Peyer's patch (tissue), 4 donors: ENCODE results near the gene TIAM1. TPM values are rescaled to one million over a fixed set of nuclear protein-coding genes. Genes with fewer than 3 reads are reported as not detected.

Experiments used
- DNase-seq, 3 donors: peaks; one replicate each; pipeline ENCODE4 v3.0.0-alpha.2; 2017 to 2019
- H3K27ac ChIP-seq, 4 donors: fragments of 200-600 bp; sonication (generic); one replicate each; pipeline ENCODE4 v1.5.1; 2016 to 2019
- H3K27me3 ChIP-seq, 2 donors: fragments of 200-600 bp; sonication (generic); one replicate each; pipeline ENCODE4 v1.5.1; 2019
- H3K36me3 ChIP-seq, 3 donors: fragments of 200-600 bp; sonication (generic); one replicate each; pipeline ENCODE4 v1.5.1; 2016 to 2019
- H3K4me1 ChIP-seq, 4 donors: fragments of 200-600 bp; sonication (generic); one replicate each; pipeline ENCODE4 v1.5.1; 2016 to 2019
- H3K4me3 ChIP-seq, 4 donors: fragments of 200-600 bp; sonication (generic); 1 replicate in 3 of 4; 2 replicates in 1 of 4; pipeline ENCODE4 v1.5.1; 2016 to 2019; ENCODE audit warnings: mild to moderate bottlenecking in 1 of 4
- H3K9me3 ChIP-seq, 4 donors: fragments of 200-600 bp; sonication (generic); one replicate each; pipeline ENCODE4 v1.5.1; 2016 to 2019; ENCODE audit warnings: mild to moderate bottlenecking in 1 of 4
- CTCF ChIP-seq, 6 experiments: fragments of 450-650 bp in 4 of 6; fragments of 200-600 bp in 2 of 6; sonication (generic) in 1 of 6; IDR thresholded peaks; one replicate each; pipeline ENCODE4 v1.5.1; 2017 to 2019; ENCODE audit warnings: antibody characterized with exemption in 6 of 6, mild to moderate bottlenecking in 3 of 6, moderate library complexity in 1 of 6
- POLR2A ChIP-seq, 2 donors: fragments of 450-650 bp; IDR thresholded peaks; one replicate each; pipeline ENCODE4 v1.5.1; 2017; ENCODE audit warnings: antibody characterized with exemption in 2 of 2, mild to moderate bottlenecking in 2 of 2, moderate library complexity in 2 of 2
- total RNA-seq, 4 donors: library from RNA; depleted of rRNA; stranded (reverse); fragments of >200 nt; gene quantifications; one replicate each; pipeline ENCODE4 v1.1.0, GENCODE V29; 2016

Gene TIAM1
- total RNA-seq, 4 donors from 2014 or later, result 1.4 to 13.2 (median 2.9) TPM

GRCh38 chr21:31305888-31306287 lies 38.2 kb downstream of the TIAM1 start:
- H3K36me3 ChIP-seq, result no peaks in the 10 kb centered on the region
- no peak for DNase-seq
- H3K4me1 ChIP-seq, result no peaks in the 10 kb centered on the region
- H3K4me3 ChIP-seq, result no peak overlapping the region
- no peaks in the 10 kb centered on the region for H3K9me3 ChIP-seq
- H3K27me3 ChIP-seq, result no peaks in the 10 kb centered on the region
- H3K27ac ChIP-seq, result no peak overlapping the region
- TF ChIP-seq POLR2A (IDR thresholded peaks at IDR 0.05), result no peak
- no peak for TF ChIP-seq CTCF (IDR thresholded peaks at IDR 0.05)

GRCh38 chr21:31299291-31300147 lies 44.5 kb downstream of the TIAM1 start:
- DNase-seq, result no peak
- Histone ChIP-seq H3K9me3 (no peaks in the 10 kb centered on the region), H3K4me3 (no peak overlapping the region), H3K36me3 (no peaks in the 10 kb centered on the region), H3K27ac (no peak overlapping the region), H3K27me3 (no peaks in the 10 kb centered on the region), H3K4me1 (no peaks in the 10 kb centered on the region)
- TF ChIP-seq CTCF (IDR thresholded peaks at IDR 0.05) (no peak), POLR2A (IDR thresholded peaks at IDR 0.05) (no peak)

GRCh38 chr21:31298618-31299269 lies 45.3 kb downstream of the TIAM1 start:
- no peak for DNase-seq

GRCh38 chr21:31297806-31298205 lies 46.3 kb downstream of the TIAM1 start:
- Histone ChIP-seq H3K27me3 (no peaks in the 10 kb centered on the region), H3K36me3 (no peaks in the 10 kb centered on the region), H3K4me1 (no peaks in the 10 kb centered on the region), H3K4me3 (no peak overlapping the region), H3K27ac (no peak overlapping the region), H3K9me3 (no peaks in the 10 kb centered on the region)
- DNase-seq, result no peak
- TF ChIP-seq POLR2A (IDR thresholded peaks at IDR 0.05) (no peak), CTCF (IDR thresholded peaks at IDR 0.05) (no peak)

More at GRCh38 chr21:31298618-31299269, 45.3 kb downstream of the TIAM1 start:
- H3K4me1 ChIP-seq, result no peaks in the 10 kb centered on the region
- no peak overlapping the region for H3K27ac ChIP-seq
- TF ChIP-seq CTCF (IDR thresholded peaks at IDR 0.05) (no peak), POLR2A (IDR thresholded peaks at IDR 0.05) (no peak)
- no peaks in the 10 kb centered on the region for H3K27me3 ChIP-seq
- H3K9me3 ChIP-seq, result no peaks in the 10 kb centered on the region
- H3K4me3 ChIP-seq, result no peak overlapping the region
- no peaks in the 10 kb centered on the region for H3K36me3 ChIP-seq

GRCh38 chr21:31295676-31296075 lies 48.4 kb downstream of the TIAM1 start:
- Histone ChIP-seq H3K4me3 (no peak overlapping the region), H3K27me3 (no peaks in the 10 kb centered on the region), H3K27ac (no peak overlapping the region), H3K9me3 (no peaks in the 10 kb centered on the region), H3K4me1 (no peaks in the 10 kb centered on the region), H3K36me3 (no peaks in the 10 kb centered on the region)
- no peak for DNase-seq
- TF ChIP-seq CTCF (IDR thresholded peaks at IDR 0.05), result no peak
- no peak for TF ChIP-seq POLR2A (IDR thresholded peaks at IDR 0.05)
